GM21390 (cell line): ENCODE results near the gene TMCC2.
A peak's percentile ranks its signal among the peaks of the same experiment; 100 is the strongest.

ENCODE experiments used
- ATAC-seq: cut with Tn5 transposase; IDR thresholded peaks from one replicate; pipeline ENCODE4 v1.9.1; 2021; ENCODE audit not compliant: unreplicated experiment

The TMCC2 gene

GRCh38 chr1:205319081-205320018 lies 91.6 kb downstream of the TMCC2 start:
- no peak for ATAC-seq

GRCh38 chr1:205321162-205321958 lies 93.6 kb downstream of the TMCC2 start, which contains the start of gene NUAK2:
Gene NUAK2 (minus strand): TSS chr1:205321745. CDS start chr1:205321628, 117 bp downstream.
- peak; percentile 49 for ATAC-seq

- no peak for ATAC-seq
Observed at GRCh38 chr1:205321959-205322283, 94.2 kb downstream of the TMCC2 start.
